Measurements from ENCODE around the gene RTN4R.

The RTN4R gene

DNA sequence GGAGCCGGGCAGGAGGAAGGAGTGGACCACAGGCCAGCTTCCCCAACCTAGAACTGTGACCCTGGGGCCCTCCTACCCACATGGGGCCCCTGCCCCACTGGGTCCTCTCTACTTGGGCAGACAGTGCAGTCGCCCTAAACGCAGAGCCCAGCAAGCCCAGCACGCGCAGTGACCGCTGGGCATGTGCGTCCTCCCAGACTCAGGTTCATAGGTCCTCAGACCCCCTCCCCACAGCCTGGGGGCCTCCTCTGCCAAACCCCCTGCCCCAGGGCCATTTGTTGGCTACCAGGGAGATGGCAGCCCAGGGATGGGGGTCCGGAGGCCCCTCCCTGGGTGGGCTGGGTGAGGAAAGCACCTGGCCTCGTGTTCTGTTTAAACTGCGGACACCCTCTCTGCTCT lies 23.9 kb downstream of the RTN4R start:
- TF ChIP-seq, protein P1, sequence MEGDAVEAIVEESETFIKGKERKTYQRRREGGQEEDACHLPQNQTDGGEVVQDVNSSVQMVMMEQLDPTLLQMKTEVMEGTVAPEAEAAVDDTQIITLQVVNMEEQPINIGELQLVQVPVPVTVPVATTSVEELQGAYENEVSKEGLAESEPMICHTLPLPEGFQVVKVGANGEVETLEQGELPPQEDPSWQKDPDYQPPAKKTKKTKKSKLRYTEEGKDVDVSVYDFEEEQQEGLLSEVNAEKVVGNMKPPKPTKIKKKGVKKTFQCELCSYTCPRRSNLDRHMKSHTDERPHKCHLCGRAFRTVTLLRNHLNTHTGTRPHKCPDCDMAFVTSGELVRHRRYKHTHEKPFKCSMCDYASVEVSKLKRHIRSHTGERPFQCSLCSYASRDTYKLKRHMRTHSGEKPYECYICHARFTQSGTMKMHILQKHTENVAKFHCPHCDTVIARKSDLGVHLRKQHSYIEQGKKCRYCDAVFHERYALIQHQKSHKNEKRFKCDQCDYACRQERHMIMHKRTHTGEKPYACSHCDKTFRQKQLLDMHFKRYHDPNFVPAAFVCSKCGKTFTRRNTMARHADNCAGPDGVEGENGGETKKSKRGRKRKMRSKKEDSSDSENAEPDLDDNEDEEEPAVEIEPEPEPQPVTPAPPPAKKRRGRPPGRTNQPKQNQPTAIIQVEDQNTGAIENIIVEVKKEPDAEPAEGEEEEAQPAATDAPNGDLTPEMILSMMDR (conservative IDR thresholded peaks at IDR 0.05; ENCODE audit: low read depth, low read length) = no peak
- DNase-seq (ENCODE audit: low read depth) = no peak
- no peak overlapping the region for H3K4me3 ChIP-seq (ENCODE audit: low read length)

DNA sequence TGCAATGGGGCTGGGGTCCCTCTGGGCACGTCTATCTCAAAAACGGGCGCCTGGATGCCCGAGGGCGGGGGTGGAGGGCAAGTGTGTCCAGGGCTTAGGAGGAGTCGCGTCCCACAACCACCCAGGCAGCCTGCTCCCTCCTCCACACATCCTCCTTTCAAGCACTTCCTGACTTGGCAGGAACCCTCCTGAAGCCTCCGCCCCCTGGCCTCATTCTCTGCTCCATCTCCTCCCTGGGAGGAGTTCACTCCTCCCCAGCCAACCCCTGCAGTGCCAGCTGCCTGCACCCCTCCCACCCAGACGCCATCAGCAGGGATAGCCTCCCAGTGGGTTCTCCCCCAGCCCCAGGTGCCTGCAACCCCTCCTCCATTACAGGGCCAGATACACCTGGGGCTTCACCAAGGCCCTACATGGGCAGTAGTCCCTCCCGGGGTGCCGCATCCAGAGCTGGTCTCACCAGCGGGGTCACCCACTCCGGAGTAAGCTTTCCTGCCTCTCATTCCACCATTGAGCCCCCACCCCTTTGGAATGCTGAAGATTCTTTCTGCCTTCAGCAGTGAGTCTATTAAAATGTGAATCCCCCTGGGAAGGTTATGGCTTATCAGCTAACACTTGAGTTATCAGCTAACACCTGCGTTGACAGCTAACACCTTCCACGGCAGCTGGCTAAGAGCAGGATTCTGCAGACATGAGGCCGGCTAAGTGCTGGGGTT lies 24.4 kb downstream of the RTN4R start:
- peak; percentile 23 for DNase-seq (ENCODE audit: low read depth)
- TF ChIP-seq, protein P1 (conservative IDR thresholded peaks at IDR 0.05; ENCODE audit: low read depth, low read length) = no peak
- no peak overlapping the region for H3K4me3 ChIP-seq (ENCODE audit: low read length)

DNA sequence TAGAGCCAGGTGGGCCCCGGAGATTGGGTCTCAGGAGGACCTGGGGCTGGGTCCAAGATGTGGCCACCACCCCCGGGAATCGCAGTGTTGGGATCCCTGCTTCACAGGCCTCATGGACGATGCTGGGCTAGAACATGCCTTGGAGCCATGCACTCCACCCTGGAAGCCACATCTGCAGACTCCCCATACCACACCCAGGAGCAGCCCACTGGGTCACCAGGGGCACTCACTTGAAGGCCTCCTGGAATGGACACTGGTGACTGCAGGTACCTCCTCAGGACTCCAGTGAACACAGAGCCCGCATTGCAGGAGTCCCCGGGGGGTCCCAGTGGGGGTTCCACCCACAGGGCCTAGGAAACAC lies 25.0 kb downstream of the RTN4R start:
- H3K4me3 ChIP-seq (ENCODE audit: low read length) = no peak overlapping the region
- TF ChIP-seq, protein P1 (conservative IDR thresholded peaks at IDR 0.05; ENCODE audit: low read depth, low read length) = no peak
- DNase-seq (ENCODE audit: low read depth) = no peak

DNA sequence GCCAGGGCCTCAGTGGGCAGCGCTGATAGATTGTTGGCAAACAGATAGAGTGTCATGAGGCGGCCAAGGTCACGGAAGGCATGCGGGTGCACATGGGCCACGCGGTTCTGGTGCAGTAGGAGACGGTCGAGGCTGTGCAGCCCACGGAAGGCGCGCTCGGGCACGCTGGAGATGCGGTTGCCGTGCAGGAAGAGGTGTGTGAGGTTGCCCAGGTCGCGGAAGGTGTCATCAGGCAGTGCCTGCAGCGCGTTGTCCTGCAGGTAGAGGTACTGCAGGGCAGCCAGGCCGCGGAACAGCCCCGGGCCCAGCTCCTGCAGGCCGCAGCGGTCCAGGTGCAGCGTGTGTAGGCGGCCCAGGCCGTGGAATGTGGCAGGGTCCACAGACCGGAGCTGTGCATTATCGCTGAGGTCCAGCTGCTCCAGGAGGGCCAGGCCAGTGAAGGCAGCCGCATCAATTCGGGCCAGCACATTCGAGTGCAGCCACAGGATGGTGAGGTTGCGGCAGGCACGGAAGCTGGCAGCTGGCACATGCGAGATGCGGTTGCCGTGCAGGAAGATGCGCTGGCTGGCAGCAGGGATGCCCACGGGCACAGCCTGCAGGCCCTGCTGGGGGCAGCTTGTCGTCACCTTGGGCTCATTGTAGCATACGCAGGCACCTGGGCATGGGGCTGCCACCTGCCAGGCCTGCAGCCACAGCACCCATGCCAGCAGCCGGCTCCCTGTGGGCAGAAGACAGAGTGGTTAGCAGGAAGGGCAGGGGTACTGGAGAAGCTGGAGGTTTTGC lies 25.5 kb downstream of the RTN4R start:
- TF ChIP-seq, protein P1 (conservative IDR thresholded peaks at IDR 0.05; ENCODE audit: low read depth, low read length) = no peak
- no peak for DNase-seq (ENCODE audit: low read depth)
- no peak overlapping the region for H3K4me3 ChIP-seq (ENCODE audit: low read length)

DNA sequence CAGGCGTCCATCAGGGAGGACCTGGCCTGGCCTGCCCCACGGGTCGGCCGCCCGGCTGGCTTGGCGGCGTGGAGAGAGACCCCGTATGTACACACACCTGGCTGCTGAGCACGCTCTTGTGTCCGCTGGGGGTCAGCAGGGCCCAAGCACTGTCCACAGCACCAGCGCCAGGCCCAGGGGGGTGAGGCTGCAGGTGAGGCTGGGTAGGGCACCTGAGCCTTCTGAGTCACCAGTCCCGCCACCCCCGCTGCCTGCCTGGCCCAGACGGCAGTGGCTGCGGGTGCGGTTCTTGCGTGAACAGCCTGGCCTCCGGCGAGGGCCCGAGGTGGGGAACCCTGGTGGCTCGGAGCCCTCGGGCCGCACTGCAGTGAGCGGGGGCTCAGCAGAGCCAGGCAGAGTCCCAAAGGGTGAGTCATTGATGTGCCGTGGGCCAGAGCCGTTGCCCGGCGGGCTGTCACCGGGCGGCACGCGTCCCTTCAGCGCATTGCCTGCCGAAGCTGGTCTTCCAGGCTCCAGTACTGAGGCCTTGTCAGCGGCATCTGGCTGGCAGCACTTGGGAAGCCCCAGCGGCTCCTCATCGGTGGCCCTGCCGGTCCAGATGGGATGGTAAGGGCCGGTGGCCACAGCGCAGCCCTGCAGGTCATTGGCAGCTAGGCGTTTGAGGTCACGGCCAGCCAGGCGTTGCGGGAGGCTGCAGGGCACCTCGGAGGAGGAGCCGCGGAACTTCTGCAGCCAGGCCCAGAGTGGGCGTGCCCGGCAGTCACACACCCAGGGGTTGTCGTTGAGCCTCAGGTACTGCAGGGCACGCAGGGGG lies 26.3 kb downstream of the RTN4R start:
- TF ChIP-seq, protein P1 (conservative IDR thresholded peaks at IDR 0.05; ENCODE audit: low read depth, low read length) = no peak
- no peak for DNase-seq (ENCODE audit: low read depth)

DNA sequence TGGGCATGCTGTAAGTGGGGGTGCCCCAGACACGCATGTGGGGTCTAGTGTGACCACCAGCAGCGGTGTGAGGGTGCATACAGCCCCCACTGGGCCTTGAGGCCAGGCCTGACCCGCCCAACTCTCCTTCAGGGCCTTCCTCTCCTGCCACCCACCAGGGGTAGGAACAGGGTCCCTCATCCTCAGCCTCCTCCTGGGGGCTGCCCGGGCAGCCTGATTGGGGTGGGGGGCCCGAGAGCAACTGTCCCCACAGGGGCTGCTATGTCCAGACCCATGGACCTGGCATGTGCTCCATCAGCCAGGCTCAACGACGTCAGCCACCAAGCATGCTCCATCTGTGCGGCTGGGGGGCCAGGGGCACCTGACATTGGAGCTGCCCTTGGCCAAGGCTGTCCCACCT lies 27.2 kb downstream of the RTN4R start:
- no peak for DNase-seq (ENCODE audit: low read depth)
- TF ChIP-seq, protein P1 (conservative IDR thresholded peaks at IDR 0.05; ENCODE audit: low read depth, low read length) = no peak
- H3K4me3 ChIP-seq (ENCODE audit: low read length) = no peak overlapping the region

More for the DNA sequence above, 26.3 kb downstream of the RTN4R start:
- H3K4me3 ChIP-seq (ENCODE audit: low read length) = no peak overlapping the region
